Measurements from ENCODE around the gene KCNQ5. TPM values are rescaled to one million over a fixed set of nuclear protein-coding genes. Genes with fewer than 3 reads are reported as not detected.

KCNQ5 gene
- total RNA-seq, 4 donors from 2014 or later, result 0.30 to 0.57 (median 0.42) TPM; not detected in 1

DNA sequence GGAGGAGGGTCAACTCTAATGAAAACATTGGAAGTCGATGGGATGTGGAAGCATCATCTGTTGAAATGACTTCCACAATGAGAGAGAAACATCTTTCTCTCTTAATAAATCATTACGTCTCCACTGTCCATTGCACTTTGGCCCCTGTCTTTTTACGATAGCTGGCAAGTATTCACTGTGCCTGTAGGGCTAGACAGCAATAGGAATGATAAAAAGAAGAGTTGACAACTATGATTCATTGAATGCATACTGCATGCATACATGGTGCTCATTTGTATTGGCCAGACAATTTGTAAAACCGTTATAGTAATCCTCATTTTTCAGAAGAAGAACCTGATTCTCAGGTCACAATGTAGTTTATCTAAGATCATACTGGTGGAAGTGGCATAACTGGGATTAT, 220.3 kb downstream of the KCNQ5 start:
- Histone ChIP-seq H3K9me3 (no peaks in the 10 kb centered on the region), H3K36me3 (no peaks in the 10 kb centered on the region), H3K4me3 (no peak overlapping the region), H3K4me1 (no peaks in the 10 kb centered on the region), H3K27ac (no peak overlapping the region), H3K27me3 (no peaks in the 10 kb centered on the region)
- 57% methylated on average over 4 of the region's 4 CpGs for WGBS
- DNase-seq (ENCODE audit: low spot score in 2 of 2), result no peak
- no peak for TF ChIP-seq POLR2AphosphoS5 (IDR thresholded peaks at IDR 0.05)
- TF ChIP-seq POLR2A (IDR thresholded peaks at IDR 0.05), result no peak
- no peak for TF ChIP-seq EP300 (IDR thresholded peaks at IDR 0.05)
- TF ChIP-seq, protein P1, sequence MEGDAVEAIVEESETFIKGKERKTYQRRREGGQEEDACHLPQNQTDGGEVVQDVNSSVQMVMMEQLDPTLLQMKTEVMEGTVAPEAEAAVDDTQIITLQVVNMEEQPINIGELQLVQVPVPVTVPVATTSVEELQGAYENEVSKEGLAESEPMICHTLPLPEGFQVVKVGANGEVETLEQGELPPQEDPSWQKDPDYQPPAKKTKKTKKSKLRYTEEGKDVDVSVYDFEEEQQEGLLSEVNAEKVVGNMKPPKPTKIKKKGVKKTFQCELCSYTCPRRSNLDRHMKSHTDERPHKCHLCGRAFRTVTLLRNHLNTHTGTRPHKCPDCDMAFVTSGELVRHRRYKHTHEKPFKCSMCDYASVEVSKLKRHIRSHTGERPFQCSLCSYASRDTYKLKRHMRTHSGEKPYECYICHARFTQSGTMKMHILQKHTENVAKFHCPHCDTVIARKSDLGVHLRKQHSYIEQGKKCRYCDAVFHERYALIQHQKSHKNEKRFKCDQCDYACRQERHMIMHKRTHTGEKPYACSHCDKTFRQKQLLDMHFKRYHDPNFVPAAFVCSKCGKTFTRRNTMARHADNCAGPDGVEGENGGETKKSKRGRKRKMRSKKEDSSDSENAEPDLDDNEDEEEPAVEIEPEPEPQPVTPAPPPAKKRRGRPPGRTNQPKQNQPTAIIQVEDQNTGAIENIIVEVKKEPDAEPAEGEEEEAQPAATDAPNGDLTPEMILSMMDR (IDR thresholded peaks at IDR 0.05), result no peak

DNA sequence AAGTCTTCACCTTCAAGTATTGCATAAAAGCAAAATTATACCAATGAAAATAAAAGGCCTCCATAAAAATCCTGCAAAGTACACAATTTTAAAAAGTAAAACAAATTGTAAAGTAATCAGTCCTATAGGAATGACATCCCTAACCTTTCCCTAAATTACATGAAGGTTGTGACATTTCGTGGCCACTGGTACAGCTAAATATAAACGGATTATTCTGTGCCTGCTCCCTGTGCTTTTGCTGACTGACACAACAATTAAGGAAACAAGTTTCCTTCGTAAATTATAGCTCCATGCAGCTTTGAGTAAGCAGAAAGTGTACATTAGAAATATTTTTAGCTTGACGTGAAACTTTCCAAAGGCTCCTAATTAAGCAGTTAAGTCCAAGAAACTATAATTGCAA, 222.8 kb downstream of the KCNQ5 start:
- no peak for DNase-seq (ENCODE audit: low spot score in 2 of 2)
- H3K9me3 ChIP-seq, result no peaks in the 10 kb centered on the region
- no peak overlapping the region for H3K27ac ChIP-seq
- no peaks in the 10 kb centered on the region for H3K27me3 ChIP-seq
- no peaks in the 10 kb centered on the region for H3K36me3 ChIP-seq
- TF ChIP-seq POLR2AphosphoS5 (IDR thresholded peaks at IDR 0.05), result no peak
- no peak for TF ChIP-seq POLR2A (IDR thresholded peaks at IDR 0.05)
- TF ChIP-seq EP300 (IDR thresholded peaks at IDR 0.05), result no peak
- no peaks in the 10 kb centered on the region for H3K4me1 ChIP-seq
- 64% methylated on average over 4 of the region's 4 CpGs for WGBS
- H3K4me3 ChIP-seq, result no peak overlapping the region

GRCh38 chr6:72849346-72849745, 227.5 kb downstream of the KCNQ5 start:
- no peak overlapping the region for H3K27ac ChIP-seq
- no peak for DNase-seq (ENCODE audit: low spot score in 2 of 2)
- H3K9me3 ChIP-seq, result no peaks in the 10 kb centered on the region
- TF ChIP-seq EP300 (IDR thresholded peaks at IDR 0.05), result no peak
- TF ChIP-seq POLR2A (IDR thresholded peaks at IDR 0.05), result no peak
- no peak for TF ChIP-seq POLR2AphosphoS5 (IDR thresholded peaks at IDR 0.05)
- TF ChIP-seq, protein P1 (IDR thresholded peaks at IDR 0.05), result no peak
- no peaks in the 10 kb centered on the region for H3K36me3 ChIP-seq
- H3K4me1 ChIP-seq, result no peaks in the 10 kb centered on the region
- no peak overlapping the region for H3K4me3 ChIP-seq
- H3K27me3 ChIP-seq, result no peaks in the 10 kb centered on the region

DNA sequence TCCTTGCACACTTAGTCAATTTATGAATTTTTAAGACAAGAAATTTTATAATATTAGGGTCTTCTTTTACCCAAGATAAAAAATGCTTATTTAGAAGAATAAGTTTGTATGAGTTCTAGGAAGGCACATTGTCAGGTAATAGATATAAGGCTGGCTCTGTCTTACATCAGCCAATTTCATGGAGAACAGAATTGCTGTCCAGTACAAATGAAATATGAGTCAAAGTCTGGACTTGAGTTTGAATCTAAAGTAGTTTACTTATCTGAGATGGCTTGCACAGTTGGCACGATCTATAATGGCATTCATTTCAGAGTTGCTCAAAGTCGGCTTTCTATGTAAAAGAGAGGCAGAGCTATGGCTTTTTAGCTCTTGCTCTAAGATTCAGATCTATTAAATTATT, 228.2 kb downstream of the KCNQ5 start:
- Histone ChIP-seq H3K27me3 (no peaks in the 10 kb centered on the region), H3K4me3 (no peak overlapping the region), H3K4me1 (no peaks in the 10 kb centered on the region), H3K9me3 (no peaks in the 10 kb centered on the region), H3K36me3 (no peaks in the 10 kb centered on the region), H3K27ac (no peak overlapping the region)
- 83% methylated on average over 2 of the region's 2 CpGs for WGBS
- no peak for DNase-seq (ENCODE audit: low spot score in 2 of 2)
- TF ChIP-seq, protein P1 (IDR thresholded peaks at IDR 0.05), result no peak
- TF ChIP-seq POLR2AphosphoS5 (IDR thresholded peaks at IDR 0.05) (no peak), EP300 (IDR thresholded peaks at IDR 0.05) (no peak), POLR2A (IDR thresholded peaks at IDR 0.05) (no peak)

- H3K4me1 ChIP-seq, result no peaks in the 10 kb centered on the region
- H3K27ac ChIP-seq, result no peak overlapping the region
- WGBS, result 63% methylated on average over 1 of the region's 1 CpG
- TF ChIP-seq POLR2AphosphoS5 (IDR thresholded peaks at IDR 0.05) (no peak), EP300 (IDR thresholded peaks at IDR 0.05) (no peak), POLR2A (IDR thresholded peaks at IDR 0.05) (no peak)
- TF ChIP-seq, protein P1 (IDR thresholded peaks at IDR 0.05), result no peak
- H3K4me3 ChIP-seq, result no peak overlapping the region
- no peaks in the 10 kb centered on the region for H3K36me3 ChIP-seq
- H3K9me3 ChIP-seq, result no peaks in the 10 kb centered on the region
- DNase-seq (ENCODE audit: low spot score in 2 of 2), result no peak
- H3K27me3 ChIP-seq, result no peaks in the 10 kb centered on the region
Measured at GRCh38 chr6:72850469-72850868, 228.6 kb downstream of the KCNQ5 start.

GRCh38 chr6:72855471-72855870, 233.6 kb downstream of the KCNQ5 start:
- H3K4me3 ChIP-seq, result no peak overlapping the region
- no peaks in the 10 kb centered on the region for H3K9me3 ChIP-seq
- H3K27ac ChIP-seq, result no peak overlapping the region
- H3K36me3 ChIP-seq, result no peaks in the 10 kb centered on the region
- no peaks in the 10 kb centered on the region for H3K4me1 ChIP-seq
- H3K27me3 ChIP-seq, result no peaks in the 10 kb centered on the region
- WGBS, result 64% methylated on average over 2 of the region's 2 CpGs
- no peak for DNase-seq (ENCODE audit: low spot score in 2 of 2)
- TF ChIP-seq EP300 (IDR thresholded peaks at IDR 0.05), result no peak
- TF ChIP-seq POLR2AphosphoS5 (IDR thresholded peaks at IDR 0.05), result no peak
- TF ChIP-seq POLR2A (IDR thresholded peaks at IDR 0.05), result no peak
- TF ChIP-seq, protein P1 (IDR thresholded peaks at IDR 0.05), result no peak

Measured in suprapubic skin (tissue), 4 donors.